DOHH2 (cell line): ENCODE measurements around the gene CLIC3.

ENCODE experiments used
- EZH2phosphoT487 ChIP-seq: fragments of 200-600 bp; sonication (generic); IDR thresholded peaks from 2 replicates; pipeline ENCODE4 v1.6.1; 2017; ENCODE audit warnings: borderline replicate concordance, mild to moderate bottlenecking, antibody characterized with exemption, low read length, moderate library complexity, mixed read lengths
- TF ChIP-seq, protein P1 (sequence below): fragments of 200-600 bp; sonication (generic); IDR thresholded peaks from one replicate; pipeline ENCODE4 v1.5.1; 2014; ENCODE audit warnings: antibody characterized with exemption, mild to moderate bottlenecking, low read depth, low read length; ENCODE audit not compliant: poor library complexity, severe bottlenecking

DNA sequence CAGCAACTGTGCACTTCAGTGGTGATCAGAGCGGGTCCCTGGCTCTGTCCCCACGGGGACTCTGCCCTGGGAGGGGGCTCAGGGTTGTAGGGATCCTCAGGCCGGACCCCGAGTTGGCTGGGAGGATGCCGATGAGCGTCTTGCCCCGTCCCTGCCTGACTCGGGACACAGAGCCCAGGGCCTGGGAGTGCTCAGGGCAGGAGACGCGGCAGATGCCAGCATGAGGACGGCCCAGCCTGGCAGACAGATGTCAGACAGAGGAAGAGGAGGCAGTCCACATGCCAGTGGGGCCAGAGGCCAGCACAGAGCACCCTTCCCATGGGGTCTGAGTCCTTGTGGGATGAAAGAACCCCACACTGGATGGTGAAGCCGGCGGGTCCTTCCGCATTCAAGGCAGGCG, 33.0 kb downstream of the CLIC3 start:
- TF ChIP-seq, protein P1, sequence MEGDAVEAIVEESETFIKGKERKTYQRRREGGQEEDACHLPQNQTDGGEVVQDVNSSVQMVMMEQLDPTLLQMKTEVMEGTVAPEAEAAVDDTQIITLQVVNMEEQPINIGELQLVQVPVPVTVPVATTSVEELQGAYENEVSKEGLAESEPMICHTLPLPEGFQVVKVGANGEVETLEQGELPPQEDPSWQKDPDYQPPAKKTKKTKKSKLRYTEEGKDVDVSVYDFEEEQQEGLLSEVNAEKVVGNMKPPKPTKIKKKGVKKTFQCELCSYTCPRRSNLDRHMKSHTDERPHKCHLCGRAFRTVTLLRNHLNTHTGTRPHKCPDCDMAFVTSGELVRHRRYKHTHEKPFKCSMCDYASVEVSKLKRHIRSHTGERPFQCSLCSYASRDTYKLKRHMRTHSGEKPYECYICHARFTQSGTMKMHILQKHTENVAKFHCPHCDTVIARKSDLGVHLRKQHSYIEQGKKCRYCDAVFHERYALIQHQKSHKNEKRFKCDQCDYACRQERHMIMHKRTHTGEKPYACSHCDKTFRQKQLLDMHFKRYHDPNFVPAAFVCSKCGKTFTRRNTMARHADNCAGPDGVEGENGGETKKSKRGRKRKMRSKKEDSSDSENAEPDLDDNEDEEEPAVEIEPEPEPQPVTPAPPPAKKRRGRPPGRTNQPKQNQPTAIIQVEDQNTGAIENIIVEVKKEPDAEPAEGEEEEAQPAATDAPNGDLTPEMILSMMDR = no peak
- no peak for TF ChIP-seq EZH2phosphoT487
